AG04450 (cell line): ENCODE measurements around the gene IFNA5. TPM values are rescaled to one million over a fixed set of nuclear protein-coding genes. Genes with fewer than 3 reads are reported as not detected.

Source experiments
- CTCF ChIA-PET: fragments of 300-600, 350-600 bp; formaldehyde crosslinking; extraction: SDS; loops from one replicate; lab custom pipeline; 2022; ENCODE audit warnings: antibody characterized with exemption, inconsistent platforms; lab: Charles Lee
- POLR2A ChIA-PET: fragments of 350-600 bp; formaldehyde crosslinking; extraction: SDS; loops from one replicate; lab custom pipeline; 2021; ENCODE audit warnings: antibody characterized with exemption, inconsistent platforms; lab: Yijun Ruan, JAX
- DNase-seq: peaks from one replicate; pipeline ENCODE4 v3.0.0-alpha.2; 2011; ENCODE audit warnings: low read depth, low spot score
- H3K27ac ChIP-seq: one replicate; pipeline ENCODE4 v1.5.1; 2012; ENCODE audit warnings: low read depth, low read length, control low read depth
- H3K27me3 ChIP-seq: one replicate; pipeline ENCODE4 v1.6.0; 2012; ENCODE audit warnings: low read length; ENCODE audit not compliant: control insufficient read depth, insufficient read depth
- H3K4me3 ChIP-seq: 2 replicates; pipeline ENCODE4 v1.5.1; 2011; ENCODE audit warnings: mild to moderate bottlenecking, low read depth, low read length, control low read depth
- H3K9me3 ChIP-seq: 2 replicates; pipeline ENCODE4 v1.5.1; 2012; ENCODE audit warnings: low read length; ENCODE audit not compliant: control insufficient read depth, insufficient read depth
- CTCF ChIP-seq: IDR thresholded peaks from 2 replicates; pipeline ENCODE4 v1.5.1; 2011; ENCODE audit warnings: low read depth, low read length, control low read depth, inconsistent platforms
- polyA minus RNA-seq: library from RNA; depleted of rRNA, polyadenylated mRNA; stranded (reverse); fragments of >200 nt; gene quantifications from 2 replicates; pipeline ENCODE4 v1.2.3, GENCODE V29; 2011; rRNA and poly(A)+ RNA removed
- polyA plus RNA-seq: library from polyadenylated mRNA; depleted of rRNA; stranded (reverse); fragments of >200 nt; gene quantifications from 2 replicates; pipeline ENCODE4 v1.2.3, GENCODE V29; 2011; rRNA removed

Gene IFNA5
- not detected in 2 replicates for polyA plus RNA-seq
- polyA minus RNA-seq = not detected in 2 replicates

DNA sequence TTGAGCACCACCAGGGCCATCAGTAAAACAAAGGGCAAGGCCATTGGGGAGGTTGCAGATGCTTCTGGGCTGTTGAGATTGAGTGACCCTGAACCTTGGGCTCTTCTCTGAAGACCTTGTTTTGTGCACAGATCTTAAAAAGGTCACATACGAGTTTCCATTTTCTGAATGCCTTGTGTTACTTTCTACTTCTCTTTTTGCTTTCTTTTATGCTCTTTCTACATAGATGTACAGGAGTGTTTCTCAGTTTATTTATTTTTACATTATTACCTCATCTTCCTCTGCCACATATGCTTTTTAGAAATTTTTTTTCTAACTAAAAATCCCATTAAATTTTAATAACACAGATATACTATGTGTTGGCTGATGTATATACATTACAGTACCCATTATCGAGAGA, at the start of gene IFNA5:
TSS of gene IFNA5 (minus strand) at position 101 of the 400 bp plus-strand sequence. CDS start at position 44, 57 bp downstream.
- no peak for TF ChIP-seq CTCF
- Histone ChIP-seq H3K27ac (no peak within 1 kb of the TSS), H3K27me3 (peaks cover 6% of the 10 kb centered on the region), H3K9me3 (no peaks in the 10 kb centered on the region), H3K4me3 (no peak within 1 kb of the TSS)
- ChIA-PET CTCF (no interaction called here), POLR2A (no interaction called here)
- no peak for DNase-seq

DNA sequence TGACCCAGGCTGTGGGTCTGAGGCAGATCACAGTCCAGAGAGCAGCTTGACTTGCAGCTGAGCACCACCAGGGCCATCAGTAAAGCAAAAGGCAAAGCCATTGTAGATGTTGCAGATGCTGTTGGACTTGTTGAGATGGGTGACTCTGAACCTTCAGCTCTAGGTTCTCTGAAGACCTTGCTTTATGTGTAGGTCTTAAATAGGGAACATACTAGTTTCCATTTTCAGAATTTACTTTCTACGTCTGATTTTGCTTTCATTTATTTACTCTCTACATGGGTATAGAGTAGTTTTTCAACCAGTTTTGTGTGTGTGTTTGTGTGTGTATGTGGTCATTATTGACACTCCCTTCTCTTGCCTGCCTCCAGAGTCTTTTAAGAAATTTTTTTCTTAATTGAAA, 45.7 kb upstream of the IFNA5 start, which contains the start of gene IFNA6:
TSS of gene IFNA6 (minus strand) at position 101 of the 400 bp plus-strand sequence. CDS start at position 101, 0 bp downstream.
- no peak for DNase-seq
- no peaks in the 10 kb centered on the region for H3K9me3 ChIP-seq
- H3K4me3 ChIP-seq = no peak within 1 kb of the TSS
- no peak for TF ChIP-seq CTCF
- H3K27ac ChIP-seq = no peak within 1 kb of the TSS
- ChIA-PET CTCF (no interaction called here), POLR2A (no interaction called here)
- H3K27me3 ChIP-seq = no peaks in the 10 kb centered on the region

- ChIA-PET CTCF (interaction anchor here (1.5 to 2.4 kb wide), 3 partner anchors 19 to 86 kb away, joined by 3 to 7 read pairs (median 4); no protein-coding TSS in a partner anchor), POLR2A (no interaction called here)
- H3K27me3 ChIP-seq = no peaks in the 10 kb centered on the region
- no peak overlapping the region for H3K4me3 ChIP-seq
- DNase-seq = no peak
- no peak for TF ChIP-seq CTCF
- H3K27ac ChIP-seq = no peak overlapping the region
- H3K9me3 ChIP-seq = no peaks in the 10 kb centered on the region
Measured at GRCh38 chr9:21348430-21348970, 43.4 kb upstream of the IFNA5 start.

DNA sequence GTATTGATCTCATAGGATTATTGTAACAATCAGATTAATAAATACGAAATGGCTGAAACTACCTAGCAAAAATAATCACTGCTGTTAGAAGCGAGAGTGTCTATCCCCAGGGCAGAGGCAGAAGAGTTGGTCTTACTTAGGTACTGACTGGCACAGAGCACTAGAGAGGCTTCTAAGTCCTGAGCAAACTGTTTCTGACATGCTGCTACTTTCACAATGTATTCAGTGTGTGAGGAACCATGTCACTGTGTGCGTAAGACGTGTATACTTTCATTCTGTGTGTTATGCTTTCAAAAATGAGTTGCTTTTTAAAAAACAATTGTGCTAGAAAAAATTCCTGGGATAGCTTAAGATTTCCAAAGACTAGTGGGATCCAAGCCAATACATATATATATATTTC, 35.6 kb upstream of the IFNA5 start:
- TF ChIP-seq CTCF = no peak
- Histone ChIP-seq H3K4me3 (no peak overlapping the region), H3K27ac (no peak overlapping the region), H3K9me3 (no peaks in the 10 kb centered on the region), H3K27me3 (no peaks in the 10 kb centered on the region)
- no peak for DNase-seq
- POLR2A ChIA-PET = no interaction called here
- CTCF ChIA-PET = interaction anchor here (0.9 to 1.9 kb wide), 3 partner anchors 12 to 94 kb away, joined by 3 to 6 read pairs (median 5); no protein-coding TSS in a partner anchor

- ChIA-PET CTCF (interaction anchor here (0.9 to 1.4 kb wide), 3 partner anchors 10 to 98 kb away, joined by 4 to 8 read pairs (median 4); no protein-coding TSS in a partner anchor), POLR2A (no interaction called here)
- Histone ChIP-seq H3K9me3 (no peaks in the 10 kb centered on the region; the same call in 1 of the 2 replicates), H3K27me3 (no peaks in the 10 kb centered on the region), H3K4me3 (no peak overlapping the region), H3K27ac (no peak overlapping the region)
- no peak for DNase-seq
- no peak for TF ChIP-seq CTCF
Measured at GRCh38 chr9:21336457-21336856, 31.3 kb upstream of the IFNA5 start.
